Cardiac muscle cell (in vitro differentiated cells and primary cell): ENCODE measurements around the gene ACOT7. TPM values are rescaled to one million over a fixed set of nuclear protein-coding genes. Genes with fewer than 3 reads are reported as not detected.

Experiments
- DNase-seq, 2 donors: peaks; one replicate each; pipeline versions ENCODE4 v3.0.0 to v3.0.0-alpha.2; 2010 to 2017; ENCODE audit warnings: low read depth in 1 of 2, low spot score in 1 of 2
- H3K27ac ChIP-seq: fragments of 200-600 bp; sonication (generic); 2 replicates; pipeline ENCODE4 v1.5.1; 2016
- H3K27me3 ChIP-seq: fragments of 200-600 bp; sonication (generic); 2 replicates; pipeline ENCODE4 v1.6.0; 2016; ENCODE audit warnings: control low read depth
- H3K36me3 ChIP-seq: fragments of 200-600 bp; sonication (generic); 2 replicates; pipeline ENCODE4 v1.5.1; 2016; ENCODE audit warnings: control low read depth
- H3K4me1 ChIP-seq: fragments of 200-600 bp; sonication (generic); 2 replicates; pipeline ENCODE4 v1.8.1; 2017; ENCODE audit warnings: low read depth, mild to moderate bottlenecking, mixed run types
- H3K4me3 ChIP-seq: fragments of 200-600 bp; sonication (generic); 2 replicates; pipeline ENCODE4 v1.5.1; 2016; ENCODE audit warnings: mild to moderate bottlenecking
- H3K9me3 ChIP-seq: fragments of 200-600 bp; sonication (generic); 2 replicates; pipeline ENCODE4 v1.5.1; 2017; ENCODE audit warnings: low read depth, mild to moderate bottlenecking, control low read depth
- polyA plus RNA-seq: library from polyadenylated mRNA; unstranded; fragments of >200 nt; fragmentation: Nextera tagmentation; extraction: Ambion mirVana; gene quantifications from 2 replicates; pipeline ENCODE4 v1.2.1, GENCODE V29; 2016
- total RNA-seq: library from RNA; depleted of rRNA; stranded (reverse); fragments of >200 nt; gene quantifications from 2 replicates; pipeline ENCODE4 v1.2.3, GENCODE V29; 2016
- TF ChIP-seq, protein P1 (sequence below): IDR thresholded peaks from 2 replicates; pipeline ENCODE4 v1.5.1; 2012; ENCODE audit warnings: low read depth, mild to moderate bottlenecking, low read length

ACOT7 gene
- total and polyA plus RNA-seq, 2 experiments from 2014 or later: 11.8 to 51.2 TPM

DNA sequence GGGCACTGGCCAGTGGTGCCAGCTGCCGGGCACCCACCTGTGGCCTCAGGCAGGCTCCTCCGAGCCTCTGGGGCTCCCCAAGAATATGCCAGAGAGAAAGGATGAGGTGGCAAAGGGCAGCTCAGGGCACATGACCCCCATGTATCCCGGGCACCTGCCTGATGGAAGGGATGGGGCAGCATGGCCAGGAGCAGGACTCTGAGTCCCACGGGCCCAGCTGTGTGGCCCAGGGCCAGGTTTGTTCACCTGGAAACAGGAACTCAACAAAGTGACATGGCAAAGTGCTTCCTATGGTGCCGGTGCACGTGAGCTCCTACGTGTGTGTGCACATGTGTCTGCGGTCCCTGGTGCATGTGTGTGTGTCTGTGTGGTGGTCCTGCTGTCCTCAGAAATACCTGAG lies 123.2 kb downstream of the ACOT7 start:
- Histone ChIP-seq H3K27ac (no peak overlapping the region), H3K4me1 (peaks cover 23% of the 10 kb centered on the region)

DNA sequence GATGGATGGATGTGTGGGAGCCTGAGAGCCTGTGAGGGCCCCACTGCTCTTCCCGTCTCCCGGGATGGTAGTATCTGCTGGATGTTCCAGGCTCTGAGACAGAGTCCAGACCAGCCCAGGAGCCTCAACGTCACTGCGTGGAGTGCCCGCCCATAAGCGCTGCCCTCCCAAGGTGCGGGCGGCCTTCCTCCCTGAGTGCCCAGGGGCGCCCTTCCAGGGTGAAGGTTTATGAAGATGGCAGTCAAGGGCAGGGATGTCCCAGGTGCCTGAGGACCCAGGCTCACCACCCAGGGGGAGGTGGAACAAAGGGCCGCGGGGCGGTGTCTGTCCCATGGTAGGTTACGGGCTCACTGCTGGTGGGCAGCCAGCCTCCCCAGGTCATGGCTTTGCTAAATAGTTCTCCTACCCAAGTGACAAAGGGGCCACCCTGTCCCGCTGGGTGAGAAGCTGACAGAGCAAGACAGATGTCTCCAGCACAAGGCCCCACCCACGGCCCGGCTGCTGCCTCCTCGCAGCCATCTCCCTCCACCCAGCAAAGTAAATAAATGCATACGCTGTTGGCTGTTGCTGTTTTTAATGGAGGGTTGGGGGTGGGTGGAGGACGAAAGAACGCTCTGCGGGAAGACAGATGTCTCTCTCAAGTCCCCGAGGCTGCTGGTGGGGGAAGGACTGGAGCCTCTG lies 123.7 kb downstream of the ACOT7 start:
- no peak for DNase-seq
- no peak overlapping the region for H3K27ac ChIP-seq
- H3K27me3 ChIP-seq: no peaks in the 10 kb centered on the region
- H3K4me1 ChIP-seq: peaks cover 23% of the 10 kb centered on the region
- H3K9me3 ChIP-seq: no peaks in the 10 kb centered on the region
- H3K4me3 ChIP-seq: no peak overlapping the region
- H3K36me3 ChIP-seq: no peaks in the 10 kb centered on the region
- TF ChIP-seq, protein P1, sequence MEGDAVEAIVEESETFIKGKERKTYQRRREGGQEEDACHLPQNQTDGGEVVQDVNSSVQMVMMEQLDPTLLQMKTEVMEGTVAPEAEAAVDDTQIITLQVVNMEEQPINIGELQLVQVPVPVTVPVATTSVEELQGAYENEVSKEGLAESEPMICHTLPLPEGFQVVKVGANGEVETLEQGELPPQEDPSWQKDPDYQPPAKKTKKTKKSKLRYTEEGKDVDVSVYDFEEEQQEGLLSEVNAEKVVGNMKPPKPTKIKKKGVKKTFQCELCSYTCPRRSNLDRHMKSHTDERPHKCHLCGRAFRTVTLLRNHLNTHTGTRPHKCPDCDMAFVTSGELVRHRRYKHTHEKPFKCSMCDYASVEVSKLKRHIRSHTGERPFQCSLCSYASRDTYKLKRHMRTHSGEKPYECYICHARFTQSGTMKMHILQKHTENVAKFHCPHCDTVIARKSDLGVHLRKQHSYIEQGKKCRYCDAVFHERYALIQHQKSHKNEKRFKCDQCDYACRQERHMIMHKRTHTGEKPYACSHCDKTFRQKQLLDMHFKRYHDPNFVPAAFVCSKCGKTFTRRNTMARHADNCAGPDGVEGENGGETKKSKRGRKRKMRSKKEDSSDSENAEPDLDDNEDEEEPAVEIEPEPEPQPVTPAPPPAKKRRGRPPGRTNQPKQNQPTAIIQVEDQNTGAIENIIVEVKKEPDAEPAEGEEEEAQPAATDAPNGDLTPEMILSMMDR: no peak

More for the DNA sequence above, 123.2 kb downstream of the ACOT7 start:
- TF ChIP-seq, protein P1: no peak
- Histone ChIP-seq H3K9me3 (no peaks in the 10 kb centered on the region), H3K36me3 (no peaks in the 10 kb centered on the region), H3K4me3 (no peak overlapping the region), H3K27me3 (no peaks in the 10 kb centered on the region)
- DNase-seq: no peak

DNA sequence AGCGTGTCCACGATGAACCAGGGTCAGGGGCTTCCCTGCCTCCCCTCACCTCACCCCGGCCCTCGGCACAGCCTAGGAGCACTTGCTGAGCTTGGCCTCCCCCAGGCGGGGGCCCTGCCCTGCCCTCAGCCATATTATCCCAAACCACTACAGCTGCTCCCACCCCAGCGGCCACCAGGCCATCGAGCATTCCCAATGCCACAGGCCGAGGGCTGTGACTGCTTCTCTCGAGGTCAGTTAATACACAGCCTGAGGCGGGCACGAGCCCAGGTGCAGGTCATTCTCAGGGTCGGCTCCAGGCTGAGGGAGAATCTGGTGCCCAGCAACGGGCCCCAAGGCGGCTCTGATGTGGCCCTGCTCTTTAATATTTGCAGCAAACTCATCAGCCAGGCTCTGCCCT lies 124.3 kb downstream of the ACOT7 start:
- no peak overlapping the region for H3K4me3 ChIP-seq
- H3K36me3 ChIP-seq: no peaks in the 10 kb centered on the region
- DNase-seq: no peak
- H3K27ac ChIP-seq: no peak overlapping the region
- H3K27me3 ChIP-seq: no peaks in the 10 kb centered on the region
- no peaks in the 10 kb centered on the region for H3K9me3 ChIP-seq
- H3K4me1 ChIP-seq: peaks cover 22% of the 10 kb centered on the region
- TF ChIP-seq, protein P1: no peak

DNA sequence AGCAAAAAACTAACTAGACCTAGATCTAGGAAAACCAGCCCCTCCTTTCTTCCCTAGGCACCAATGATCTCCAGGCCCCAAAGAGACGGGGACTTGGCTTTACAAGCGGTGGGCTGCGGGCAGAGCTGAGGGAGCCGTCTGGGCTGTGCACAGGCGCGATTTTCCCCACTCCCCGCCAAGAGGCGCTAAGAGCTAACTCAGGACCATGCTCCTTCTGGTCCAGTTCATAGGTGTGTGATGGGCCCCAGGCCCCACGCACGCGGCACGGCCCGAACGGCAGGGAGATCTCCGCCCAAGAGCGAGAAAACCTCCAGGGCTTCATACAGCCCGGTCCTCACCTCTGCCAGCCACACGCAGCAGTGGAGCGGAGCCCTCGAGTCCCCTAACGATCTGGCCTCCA lies 125.2 kb downstream of the ACOT7 start:
- DNase-seq: peak in 1 of 2 donors; percentile 37
- no peak overlapping the region for H3K27ac ChIP-seq
- no peaks in the 10 kb centered on the region for H3K9me3 ChIP-seq
- H3K36me3 ChIP-seq: no peaks in the 10 kb centered on the region
- TF ChIP-seq, protein P1: peak; percentile 24
- no peak overlapping the region for H3K4me3 ChIP-seq
- no peaks in the 10 kb centered on the region for H3K27me3 ChIP-seq
- H3K4me1 ChIP-seq: peaks cover 14% of the 10 kb centered on the region

DNA sequence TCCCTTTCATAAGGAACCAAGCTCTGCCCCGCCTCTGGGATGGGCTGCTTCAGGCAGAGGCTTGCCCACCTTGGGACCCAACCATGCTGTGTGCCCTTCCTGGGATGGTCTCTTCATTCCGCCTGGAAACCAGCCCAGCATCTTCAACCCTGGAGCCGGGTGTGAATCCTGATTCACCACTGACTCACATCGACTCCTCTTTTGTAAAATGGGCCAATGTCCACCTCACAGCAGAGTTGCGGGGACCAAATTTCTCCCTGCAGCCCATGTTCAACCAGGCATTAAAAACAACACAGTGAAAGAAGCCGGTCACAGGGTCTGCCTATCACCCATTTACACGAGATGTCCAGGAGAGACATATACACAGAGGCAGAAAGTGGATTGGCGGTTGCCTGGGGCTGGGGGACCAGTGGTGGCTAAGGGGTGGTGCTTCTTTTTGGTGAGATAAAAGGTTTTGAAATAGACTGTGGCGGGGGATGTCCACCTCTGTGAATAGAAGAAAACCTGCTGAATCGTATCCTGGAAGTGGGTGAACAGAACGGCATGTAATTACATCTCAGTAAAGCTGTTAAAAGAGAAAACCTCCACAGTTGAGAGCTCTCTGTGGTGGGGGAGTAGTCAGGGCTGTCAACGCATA lies 125.8 kb downstream of the ACOT7 start:
- Histone ChIP-seq H3K27ac (no peak overlapping the region), H3K27me3 (no peaks in the 10 kb centered on the region), H3K36me3 (no peaks in the 10 kb centered on the region), H3K9me3 (no peaks in the 10 kb centered on the region), H3K4me1 (peaks cover 11% of the 10 kb centered on the region), H3K4me3 (no peak overlapping the region)
- TF ChIP-seq, protein P1: no peak
- no peak for DNase-seq
